MM.1S (cell line): ENCODE data around the gene TMTC2.

Source experiments
- DNase-seq: peaks from one replicate; pipeline ENCODE4 v3.0.0-alpha.2; 2015
- H2AFZ ChIP-seq: fragments of 300-600 bp; sonication (generic); 2 replicates; pipeline ENCODE4 v1.6.0; 2016; ENCODE audit warnings: antibody characterized with exemption, low read length
- H3F3A ChIP-seq: fragments of 300-600 bp; sonication (generic); 2 replicates; pipeline ENCODE4 v1.6.1; 2016; ENCODE audit warnings: mild to moderate bottlenecking, antibody characterized with exemption, low read length, moderate library complexity, mixed read lengths; ENCODE audit not compliant: insufficient read depth
- H3K27ac ChIP-seq: fragments of 300-600 bp; sonication (generic); 2 replicates; pipeline ENCODE4 v1.5.1; 2016; ENCODE audit warnings: mild to moderate bottlenecking, low read length
- H3K27me3 ChIP-seq: fragments of 300-600 bp; sonication (generic); replicated peaks from 2 replicates; pipeline ENCODE4 v1.6.0; 2016; ENCODE audit warnings: low read length; ENCODE audit not compliant: insufficient read depth
- H3K36me3 ChIP-seq: fragments of 300-600 bp; sonication (generic); replicated peaks from 2 replicates; pipeline ENCODE4 v1.6.1; 2016; ENCODE audit warnings: mild to moderate bottlenecking, low read length, mixed read lengths; ENCODE audit not compliant: insufficient read depth
- H3K4me1 ChIP-seq: fragments of 300-600 bp; sonication (generic); 2 replicates; pipeline ENCODE4 v1.6.1; 2016; ENCODE audit warnings: low read length, mixed read lengths
- H3K4me2 ChIP-seq: fragments of 300-600 bp; sonication (generic); 2 replicates; pipeline ENCODE4 v1.6.0; 2016; ENCODE audit warnings: low read depth, low read length
- H3K4me3 ChIP-seq: fragments of 300-600 bp; sonication (generic); 2 replicates; pipeline ENCODE4 v1.5.1; 2016; ENCODE audit warnings: low read length, mixed read lengths
- H3K79me2 ChIP-seq: fragments of 300-600 bp; sonication (generic); 2 replicates; pipeline ENCODE4 v1.6.1; 2016; ENCODE audit warnings: mixed run types, low read length, mixed read lengths
- H3K9ac ChIP-seq: fragments of 300-600 bp; sonication (generic); 2 replicates; pipeline ENCODE4 v1.6.1; 2016; ENCODE audit warnings: low read length, mixed read lengths
- H3K9me2 ChIP-seq: fragments of 300-600 bp; sonication (generic); replicated peaks from 2 replicates; pipeline ENCODE4 v1.6.1; 2016; ENCODE audit warnings: mild to moderate bottlenecking, low read length, mixed read lengths; ENCODE audit not compliant: insufficient read depth
- H3K9me3 ChIP-seq: fragments of 300-600 bp; sonication (generic); replicated peaks from 2 replicates; pipeline ENCODE4 v1.6.1; 2016; ENCODE audit warnings: mild to moderate bottlenecking, low read length, mixed read lengths; ENCODE audit not compliant: insufficient read depth
- H4K20me1 ChIP-seq: fragments of 300-600 bp; sonication (generic); 2 replicates; pipeline ENCODE4 v1.6.1; 2016; ENCODE audit warnings: mild to moderate bottlenecking, low read length, moderate library complexity, mixed read lengths; ENCODE audit not compliant: insufficient read depth
- CTCF ChIP-seq: fragments of 300-600 bp; sonication (generic); IDR thresholded peaks from 2 replicates; pipeline ENCODE4 v1.5.1; 2016; ENCODE audit warnings: antibody characterized with exemption, low read length, mixed read lengths
- EZH2 ChIP-seq: fragments of 300-600 bp; sonication (generic); optimal IDR thresholded peaks from 2 replicates; pipeline ENCODE3; 2017; ENCODE audit warnings: low read depth, mild to moderate bottlenecking, antibody characterized with exemption, low read length, mixed read lengths
- EZH2phosphoT487 ChIP-seq: fragments of 300-600 bp; sonication (generic); IDR thresholded peaks from 2 replicates; pipeline ENCODE4 v1.6.1; 2018; ENCODE audit warnings: antibody characterized with exemption, low read length

Gene TMTC2

GRCh38 chr12:82826505-82826904 is 139.8 kb downstream of the TMTC2 start:
- Histone ChIP-seq H3K36me3 (no peaks in the 10 kb centered on the region), H2AFZ (no peak overlapping the region), H3K27me3 (no peaks in the 10 kb centered on the region), H3K4me3 (no peak overlapping the region), H3K9me3 (no peaks in the 10 kb centered on the region), H3K4me2 (no peak overlapping the region), H3K9ac (no peak overlapping the region), H3K4me1 (no peaks in the 10 kb centered on the region), H3K27ac (no peak overlapping the region), H4K20me1 (no peaks in the 10 kb centered on the region), H3K9me2 (no peaks in the 10 kb centered on the region), H3K79me2 (no peaks in the 10 kb centered on the region), H3F3A (no peaks in the 10 kb centered on the region)
- TF ChIP-seq EZH2phosphoT487 = no peak
- TF ChIP-seq EZH2 = no peak
- TF ChIP-seq CTCF = no peak
- no peak for DNase-seq

- H3K27me3 ChIP-seq = no peaks in the 10 kb centered on the region
- H3K79me2 ChIP-seq = no peaks in the 10 kb centered on the region
- no peaks in the 10 kb centered on the region for H3K4me1 ChIP-seq
- H4K20me1 ChIP-seq = no peaks in the 10 kb centered on the region
- H3K36me3 ChIP-seq = no peaks in the 10 kb centered on the region
- TF ChIP-seq EZH2phosphoT487 (no peak), CTCF (no peak), EZH2 (no peak)
- H3K4me2 ChIP-seq = no peak overlapping the region
- H3K9me2 ChIP-seq = no peaks in the 10 kb centered on the region
- no peaks in the 10 kb centered on the region for H3K9me3 ChIP-seq
- no peak overlapping the region for H3K4me3 ChIP-seq
- no peaks in the 10 kb centered on the region for H3F3A ChIP-seq
- DNase-seq = no peak
- H3K9ac ChIP-seq = no peak overlapping the region
- no peak overlapping the region for H2AFZ ChIP-seq
- H3K27ac ChIP-seq = no peak overlapping the region
These were observed 145.4 kb downstream of the TMTC2 start for GRCh38 chr12:82832096-82832495.

- H3K27ac ChIP-seq = no peak overlapping the region
- no peak overlapping the region for H3K9ac ChIP-seq
- no peaks in the 10 kb centered on the region for H4K20me1 ChIP-seq
- H3K36me3 ChIP-seq = no peaks in the 10 kb centered on the region
- TF ChIP-seq CTCF (no peak), EZH2phosphoT487 (no peak), EZH2 (no peak)
- H3K4me2 ChIP-seq = no peak overlapping the region
- H3K9me2 ChIP-seq = no peaks in the 10 kb centered on the region
- no peaks in the 10 kb centered on the region for H3F3A ChIP-seq
- H3K4me1 ChIP-seq = no peaks in the 10 kb centered on the region
- DNase-seq = no peak
- H3K4me3 ChIP-seq = no peak overlapping the region
- H3K9me3 ChIP-seq = no peaks in the 10 kb centered on the region
- no peak overlapping the region for H2AFZ ChIP-seq
- no peaks in the 10 kb centered on the region for H3K79me2 ChIP-seq
- no peaks in the 10 kb centered on the region for H3K27me3 ChIP-seq
These were observed 146.3 kb downstream of the TMTC2 start for GRCh38 chr12:82832981-82833380.
